LNCAP (cell line): Measurements from ENCODE around the gene DAB1.

Source experiments
- CTCF ChIP-seq: fragments of 450-650 bp; IDR thresholded peaks from 2 replicates; pipeline ENCODE4 v1.5.1; 2017; ENCODE audit warnings: mild to moderate bottlenecking

The DAB1 gene

GRCh38 chr1:57167997-57168396, 255.9 kb downstream of the DAB1 start:
- no peak for TF ChIP-seq CTCF

- TF ChIP-seq CTCF: no peak
These were observed 258.3 kb downstream of the DAB1 start for GRCh38 chr1:57165546-57165945.

DNA sequence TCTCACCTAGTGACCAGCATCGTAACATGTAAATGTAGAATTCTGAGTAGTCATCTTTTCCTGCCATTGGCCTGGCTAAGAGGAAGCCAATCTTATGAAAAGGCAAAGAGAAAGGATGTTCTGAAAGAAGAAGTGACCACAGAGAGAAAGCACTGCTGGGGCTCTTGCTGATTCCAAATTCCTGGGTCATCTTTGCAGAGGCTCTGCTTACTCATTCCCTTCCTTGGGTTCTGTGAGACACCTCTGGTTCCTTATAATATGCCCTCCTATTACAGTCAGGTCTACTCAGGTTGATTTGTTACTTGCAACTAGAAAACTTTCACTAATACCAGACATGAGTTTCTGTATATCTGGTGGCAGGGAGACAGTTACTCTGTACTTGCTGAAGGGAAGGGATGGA, 259.3 kb downstream of the DAB1 start:
- no peak for TF ChIP-seq CTCF

DNA sequence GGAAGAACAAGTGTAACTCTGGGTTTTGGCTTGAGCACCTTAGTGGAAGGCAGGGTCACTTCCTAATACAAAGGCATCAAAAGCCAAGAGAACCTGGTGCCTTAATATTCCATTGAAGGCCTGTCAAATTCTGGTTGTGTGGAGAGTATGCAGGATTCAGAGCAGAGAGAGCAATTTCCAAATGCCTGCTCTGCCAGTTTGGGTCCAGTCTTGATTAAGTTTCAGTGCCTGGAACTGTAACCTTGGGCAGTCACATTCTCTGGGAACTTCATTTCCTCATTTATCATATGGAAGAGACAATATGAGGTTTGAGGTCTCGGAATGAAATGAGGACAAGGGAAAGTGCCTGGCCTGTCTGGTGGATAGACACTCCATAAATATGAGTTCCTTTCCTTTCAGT, 260.1 kb downstream of the DAB1 start:
- TF ChIP-seq CTCF: no peak

- no peak for TF ChIP-seq CTCF
These were observed 260.5 kb downstream of the DAB1 start for GRCh38 chr1:57163325-57163724.

- TF ChIP-seq CTCF: no peak
These were observed 261.1 kb downstream of the DAB1 start for GRCh38 chr1:57162607-57163261.

- TF ChIP-seq CTCF: no peak
These were observed 263.3 kb downstream of the DAB1 start for GRCh38 chr1:57160594-57160993.

- TF ChIP-seq CTCF: no peak
These were observed 265.3 kb downstream of the DAB1 start for GRCh38 chr1:57158604-57158998.
